ENCODE measurements around the gene DEK.

Gene DEK

GRCh38 chr6:18192026-18192425 is 72.3 kb downstream of the DEK start:
- no peak overlapping the region for H3K9ac ChIP-seq (ENCODE audit: low read length)
- no peaks in the 10 kb centered on the region for H4K20me1 ChIP-seq (ENCODE audit: low read depth, low read length)
- H3F3A ChIP-seq (ENCODE audit: insufficient read depth): no peaks in the 10 kb centered on the region
- H3K9me3 ChIP-seq (ENCODE audit: insufficient read depth, low read length): no peaks in the 10 kb centered on the region
- H3K9me2 ChIP-seq (replicated peaks; ENCODE audit: insufficient read depth, low read length): no peaks in the 10 kb centered on the region
- no peak overlapping the region for H2AFZ ChIP-seq (ENCODE audit: low read depth, low read length, severe bottlenecking)
- H3K36me3 ChIP-seq (ENCODE audit: low read length): no peaks in the 10 kb centered on the region
- H3K27ac ChIP-seq (ENCODE audit: low read depth, low read length): no peak overlapping the region
- H3K79me2 ChIP-seq (ENCODE audit: insufficient read depth, low read length): no peaks in the 10 kb centered on the region
- no peak overlapping the region for H3K4me2 ChIP-seq (ENCODE audit: low read depth, low read length, poor library complexity, severe bottlenecking)
- H3K4me3 ChIP-seq (ENCODE audit: insufficient read depth, low read length, poor library complexity, severe bottlenecking): no peak overlapping the region
- TF ChIP-seq CTCF (IDR thresholded peaks at IDR 0.05; ENCODE audit: insufficient read depth, low read length, poor library complexity, severe bottlenecking) (no peak), EZH2phosphoT487 (conservative IDR thresholded peaks at IDR 0.05; ENCODE audit: low read length) (no peak)
- H3K27me3 ChIP-seq (ENCODE audit: low read length): no peaks in the 10 kb centered on the region

- Histone ChIP-seq H3K27ac (ENCODE audit: low read depth, low read length) (no peak overlapping the region), H3K9me2 (replicated peaks; ENCODE audit: insufficient read depth, low read length) (no peaks in the 10 kb centered on the region), H4K20me1 (ENCODE audit: low read depth, low read length) (no peaks in the 10 kb centered on the region), H3K27me3 (ENCODE audit: low read length) (no peaks in the 10 kb centered on the region), H2AFZ (ENCODE audit: low read depth, low read length, severe bottlenecking) (no peak overlapping the region), H3K9me3 (ENCODE audit: insufficient read depth, low read length) (no peaks in the 10 kb centered on the region), H3K4me2 (ENCODE audit: low read depth, low read length, poor library complexity, severe bottlenecking) (no peak overlapping the region), H3K9ac (ENCODE audit: low read length) (no peak overlapping the region), H3K79me2 (ENCODE audit: insufficient read depth, low read length) (no peaks in the 10 kb centered on the region), H3K4me3 (ENCODE audit: insufficient read depth, low read length, poor library complexity, severe bottlenecking) (no peak overlapping the region), H3K36me3 (ENCODE audit: low read length) (no peaks in the 10 kb centered on the region), H3F3A (ENCODE audit: insufficient read depth) (no peaks in the 10 kb centered on the region)
- TF ChIP-seq CTCF (IDR thresholded peaks at IDR 0.05; ENCODE audit: insufficient read depth, low read length, poor library complexity, severe bottlenecking): no peak
- TF ChIP-seq EZH2phosphoT487 (conservative IDR thresholded peaks at IDR 0.05; ENCODE audit: low read length): no peak
Observed at GRCh38 chr6:18189196-18189595, 75.1 kb downstream of the DEK start.

GRCh38 chr6:18187701-18188100 is 76.6 kb downstream of the DEK start:
- no peak overlapping the region for H3K9ac ChIP-seq (ENCODE audit: low read length)
- H3K36me3 ChIP-seq (ENCODE audit: low read length): peaks cover 4% of the 10 kb centered on the region; the same call in 1 of the 2 replicates

More at GRCh38 chr6:18187701-18188100, 76.6 kb downstream of the DEK start:
- H3F3A ChIP-seq (ENCODE audit: insufficient read depth): no peaks in the 10 kb centered on the region
- no peak overlapping the region for H3K4me2 ChIP-seq (ENCODE audit: low read depth, low read length, poor library complexity, severe bottlenecking)
- H3K27me3 ChIP-seq (ENCODE audit: low read length): no peaks in the 10 kb centered on the region
- no peaks in the 10 kb centered on the region for H4K20me1 ChIP-seq (ENCODE audit: low read depth, low read length)
- TF ChIP-seq EZH2phosphoT487 (conservative IDR thresholded peaks at IDR 0.05; ENCODE audit: low read length): no peak
- TF ChIP-seq CTCF (IDR thresholded peaks at IDR 0.05; ENCODE audit: insufficient read depth, low read length, poor library complexity, severe bottlenecking): no peak
- H3K4me3 ChIP-seq (ENCODE audit: insufficient read depth, low read length, poor library complexity, severe bottlenecking): no peak overlapping the region
- no peak overlapping the region for H2AFZ ChIP-seq (ENCODE audit: low read depth, low read length, severe bottlenecking)
- no peak overlapping the region for H3K27ac ChIP-seq (ENCODE audit: low read depth, low read length)
- no peaks in the 10 kb centered on the region for H3K9me2 ChIP-seq (replicated peaks; ENCODE audit: insufficient read depth, low read length)
- H3K9me3 ChIP-seq (ENCODE audit: insufficient read depth, low read length): no peaks in the 10 kb centered on the region
- no peaks in the 10 kb centered on the region for H3K79me2 ChIP-seq (ENCODE audit: insufficient read depth, low read length)
